Memory B cell (primary cell): ENCODE results near the gene ATXN7L1.
A peak's percentile ranks its signal among the peaks of the same experiment; 100 is the strongest.

Experiments
- ATAC-seq: fragments of 150-1000 bp; cut with Tn5 transposase; 2 replicates; pipeline ENCODE4 v1.10.0; 2021; ENCODE audit warnings: low read depth, mild to moderate bottlenecking, moderate library complexity
- DNase-seq, 2 donors: peaks; one replicate each; pipeline ENCODE4 v3.0.0; 2022; ENCODE audit warnings: low spot score in 2 of 2
- H3K27ac Mint-ChIP-seq: one replicate; pipeline ENCODE4 v1.8.0; 2022; ENCODE audit warnings: mild to moderate bottlenecking, moderate library complexity, mixed read lengths
- H3K27me3 Mint-ChIP-seq: one replicate; pipeline ENCODE4 v1.8.0; 2022; ENCODE audit warnings: mixed read lengths
- H3K36me3 Mint-ChIP-seq: one replicate; pipeline ENCODE4 v1.8.0; 2022; ENCODE audit warnings: mild to moderate bottlenecking, mixed read lengths
- H3K4me1 Mint-ChIP-seq: one replicate; pipeline ENCODE4 v1.8.0; 2022; ENCODE audit warnings: mixed read lengths
- H3K4me3 Mint-ChIP-seq: one replicate; pipeline ENCODE4 v1.8.0; 2022; ENCODE audit warnings: mild to moderate bottlenecking, moderate library complexity, mixed read lengths
- H3K9me3 Mint-ChIP-seq: one replicate; pipeline ENCODE4 v1.8.0; 2022; ENCODE audit warnings: mixed read lengths

ATXN7L1 gene

GRCh38 chr7:105653441-105654005 is 222.9 kb downstream of the ATXN7L1 start:
- H3K36me3 Mint-ChIP-seq: peaks cover 22% of the 10 kb centered on the region

GRCh38 chr7:105652359-105652993 is 223.9 kb downstream of the ATXN7L1 start:
- no peak overlapping the region for H3K4me3 Mint-ChIP-seq
- peaks cover 26% of the 10 kb centered on the region for H3K36me3 Mint-ChIP-seq
- no peaks in the 10 kb centered on the region for H3K27me3 Mint-ChIP-seq
- H3K9me3 Mint-ChIP-seq: no peaks in the 10 kb centered on the region
- DNase-seq (peak; percentile 53 to 69), ATAC-seq (peak; percentile 91)
- peaks cover 10% of the 10 kb centered on the region for H3K4me1 Mint-ChIP-seq
- H3K27ac Mint-ChIP-seq: peak overlapping the region; percentile 50

More at GRCh38 chr7:105653441-105654005, 222.9 kb downstream of the ATXN7L1 start:
- no peak for ATAC-seq
- no peaks in the 10 kb centered on the region for H3K9me3 Mint-ChIP-seq
- H3K4me3 Mint-ChIP-seq: no peak overlapping the region
- H3K27ac Mint-ChIP-seq: no peak overlapping the region
- H3K27me3 Mint-ChIP-seq: no peaks in the 10 kb centered on the region
- H3K4me1 Mint-ChIP-seq: peaks cover 10% of the 10 kb centered on the region
- DNase-seq: no peak

GRCh38 chr7:105651798-105652197 is 224.6 kb downstream of the ATXN7L1 start:
- ATAC-seq: no peak
- H3K4me3 Mint-ChIP-seq: no peak overlapping the region
- H3K9me3 Mint-ChIP-seq: no peaks in the 10 kb centered on the region
- peaks cover 8% of the 10 kb centered on the region for H3K4me1 Mint-ChIP-seq
- no peak for DNase-seq
- peaks cover 24% of the 10 kb centered on the region for H3K36me3 Mint-ChIP-seq
- no peaks in the 10 kb centered on the region for H3K27me3 Mint-ChIP-seq
- peak overlapping the region; percentile 50 for H3K27ac Mint-ChIP-seq

- H3K27ac Mint-ChIP-seq: no peak overlapping the region
- no peaks in the 10 kb centered on the region for H3K27me3 Mint-ChIP-seq
- H3K9me3 Mint-ChIP-seq: no peaks in the 10 kb centered on the region
- ATAC-seq (no peak), DNase-seq (no peak)
- H3K36me3 Mint-ChIP-seq: peaks cover 22% of the 10 kb centered on the region
- H3K4me3 Mint-ChIP-seq: no peak overlapping the region
- peaks cover 8% of the 10 kb centered on the region for H3K4me1 Mint-ChIP-seq
These were observed 225.9 kb downstream of the ATXN7L1 start for GRCh38 chr7:105650382-105650970.

GRCh38 chr7:105649727-105650381 is 226.5 kb downstream of the ATXN7L1 start:
- Mint-ChIP-seq H3K4me3 (no peak overlapping the region), H3K36me3 (peaks cover 23% of the 10 kb centered on the region), H3K27ac (peak overlapping the region; percentile 32), H3K9me3 (no peaks in the 10 kb centered on the region), H3K27me3 (no peaks in the 10 kb centered on the region), H3K4me1 (peaks cover 8% of the 10 kb centered on the region)
- DNase-seq (no peak), ATAC-seq (no peak)

GRCh38 chr7:105648561-105649401 is 227.6 kb downstream of the ATXN7L1 start:
- Mint-ChIP-seq H3K27ac (peak overlapping the region; percentile 32), H3K36me3 (peaks cover 27% of the 10 kb centered on the region), H3K9me3 (no peaks in the 10 kb centered on the region), H3K27me3 (no peaks in the 10 kb centered on the region), H3K4me1 (peaks cover 8% of the 10 kb centered on the region), H3K4me3 (no peak overlapping the region)
- ATAC-seq (no peak), DNase-seq (no peak)

GRCh38 chr7:105647591-105647990 is 228.8 kb downstream of the ATXN7L1 start:
- Mint-ChIP-seq H3K27ac (peak overlapping the region; percentile 4), H3K36me3 (peaks cover 30% of the 10 kb centered on the region), H3K27me3 (no peaks in the 10 kb centered on the region), H3K4me1 (peaks cover 8% of the 10 kb centered on the region), H3K9me3 (no peaks in the 10 kb centered on the region), H3K4me3 (no peak overlapping the region)
- ATAC-seq (no peak), DNase-seq (no peak)

GRCh38 chr7:105644937-105645336 is 231.5 kb downstream of the ATXN7L1 start:
- Mint-ChIP-seq H3K4me1 (peaks cover 3% of the 10 kb centered on the region), H3K27ac (peak overlapping the region; percentile 51), H3K27me3 (no peaks in the 10 kb centered on the region), H3K9me3 (no peaks in the 10 kb centered on the region), H3K36me3 (peaks cover 27% of the 10 kb centered on the region), H3K4me3 (no peak overlapping the region)
- ATAC-seq (no peak), DNase-seq (no peak)

- H3K27me3 Mint-ChIP-seq: no peaks in the 10 kb centered on the region
These were observed 232.5 kb downstream of the ATXN7L1 start for GRCh38 chr7:105643851-105644250.

GRCh38 chr7:105643384-105643783 is 233.0 kb downstream of the ATXN7L1 start:
- DNase-seq (no peak), ATAC-seq (no peak)
- Mint-ChIP-seq H3K4me1 (no peaks in the 10 kb centered on the region), H3K27me3 (no peaks in the 10 kb centered on the region), H3K4me3 (no peak overlapping the region), H3K9me3 (no peaks in the 10 kb centered on the region), H3K27ac (no peak overlapping the region), H3K36me3 (peaks cover 29% of the 10 kb centered on the region)

More at GRCh38 chr7:105643851-105644250, 232.5 kb downstream of the ATXN7L1 start:
- H3K4me3 Mint-ChIP-seq: no peak overlapping the region
- DNase-seq: no peak
- no peak overlapping the region for H3K27ac Mint-ChIP-seq
- H3K36me3 Mint-ChIP-seq: peaks cover 28% of the 10 kb centered on the region
- no peaks in the 10 kb centered on the region for H3K4me1 Mint-ChIP-seq
- no peak for ATAC-seq
- H3K9me3 Mint-ChIP-seq: no peaks in the 10 kb centered on the region

GRCh38 chr7:105642264-105642663 is 234.1 kb downstream of the ATXN7L1 start:
- Mint-ChIP-seq H3K27me3 (no peaks in the 10 kb centered on the region), H3K4me3 (no peak overlapping the region), H3K27ac (no peak overlapping the region), H3K9me3 (no peaks in the 10 kb centered on the region), H3K36me3 (peaks cover 32% of the 10 kb centered on the region), H3K4me1 (no peaks in the 10 kb centered on the region)
- DNase-seq (no peak), ATAC-seq (no peak)

- no peak overlapping the region for H3K4me3 Mint-ChIP-seq
- ATAC-seq (peak; percentile 31), DNase-seq (no peak)
- peaks cover 42% of the 10 kb centered on the region for H3K36me3 Mint-ChIP-seq
- no peaks in the 10 kb centered on the region for H3K4me1 Mint-ChIP-seq
- no peaks in the 10 kb centered on the region for H3K27me3 Mint-ChIP-seq
- no peaks in the 10 kb centered on the region for H3K9me3 Mint-ChIP-seq
- H3K27ac Mint-ChIP-seq: no peak overlapping the region
These were observed 235.2 kb downstream of the ATXN7L1 start for GRCh38 chr7:105640956-105641810.
